KMS-11 (cell line): Measurements from ENCODE around the gene PLAC9.

Experiments
- H2AFZ ChIP-seq: fragments of 200-600 bp; sonication (generic); 2 replicates; pipeline ENCODE4 v1.6.1; 2016; ENCODE audit warnings: antibody characterized with exemption, mixed run types, low read depth
- H3K27ac ChIP-seq: fragments of 200-600 bp; sonication (generic); 2 replicates; pipeline ENCODE4 v1.6.1; 2016; ENCODE audit warnings: mild to moderate bottlenecking, mixed run types
- H3K27me3 ChIP-seq: fragments of 200-600 bp; sonication (generic); 2 replicates; pipeline ENCODE4 v1.6.1; 2017; ENCODE audit warnings: mild to moderate bottlenecking, low read depth, mixed run types, moderate library complexity; ENCODE audit not compliant: insufficient read depth
- H3K36me3 ChIP-seq: fragments of 200-600 bp; sonication (generic); 2 replicates; pipeline ENCODE4 v1.6.1; 2017; ENCODE audit warnings: mild to moderate bottlenecking, mixed run types; ENCODE audit not compliant: insufficient read depth
- H3K4me1 ChIP-seq: fragments of 200-600 bp; sonication (generic); 2 replicates; pipeline ENCODE4 v1.6.1; 2016; ENCODE audit warnings: mild to moderate bottlenecking, low read depth, mixed run types; ENCODE audit not compliant: poor library complexity, severe bottlenecking
- H3K4me2 ChIP-seq: fragments of 200-600 bp; sonication (generic); 2 replicates; pipeline ENCODE4 v1.7.0; 2016; ENCODE audit warnings: mild to moderate bottlenecking, mixed run types
- H3K4me3 ChIP-seq: fragments of 200-600 bp; sonication (generic); IDR thresholded peaks from 2 replicates; pipeline ENCODE4 v1.6.1; 2017; ENCODE audit warnings: low read depth, low read length, mixed read lengths; ENCODE audit not compliant: insufficient read depth
- H3K79me2 ChIP-seq: fragments of 200-600 bp; sonication (generic); 2 replicates; pipeline ENCODE4 v1.6.1; 2016; ENCODE audit warnings: low read depth, mixed run types; ENCODE audit not compliant: insufficient read depth
- H3K9ac ChIP-seq: fragments of 200-600 bp; sonication (generic); 2 replicates; pipeline ENCODE4 v1.6.1; 2016; ENCODE audit warnings: mild to moderate bottlenecking, mixed run types
- H4K20me1 ChIP-seq: fragments of 200-600 bp; sonication (generic); 2 replicates; pipeline ENCODE4 v1.6.1; 2016; ENCODE audit warnings: mild to moderate bottlenecking, mixed run types; ENCODE audit not compliant: insufficient read depth
- TF ChIP-seq, protein P1 (sequence below): fragments of 200-600 bp; sonication (generic); conservative IDR thresholded peaks from 2 replicates; pipeline ENCODE4 v1.6.1; 2017; ENCODE audit warnings: low read depth, mild to moderate bottlenecking, antibody characterized with exemption, low read length, moderate library complexity, mixed read lengths

The PLAC9 gene

DNA sequence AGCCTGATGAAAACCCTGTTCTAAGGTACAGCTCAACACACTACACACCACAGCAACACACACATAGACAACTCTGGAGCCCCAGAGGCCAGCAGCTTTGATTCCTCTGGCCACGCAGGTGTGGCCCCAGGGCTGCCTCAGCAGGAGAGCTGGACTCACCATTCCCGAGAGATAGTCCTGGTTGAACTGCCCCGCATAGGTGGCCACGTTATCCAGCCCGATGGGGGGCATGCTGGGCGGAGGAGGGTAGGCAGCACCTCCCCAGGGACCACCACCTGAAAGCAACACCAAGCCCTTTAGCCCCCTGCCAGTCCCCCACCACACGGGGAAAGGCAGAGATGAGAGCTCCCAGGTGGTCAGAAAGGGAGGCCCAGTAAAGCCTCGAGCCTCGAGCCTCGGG lies 38.1 kb downstream of the PLAC9 start:
- TF ChIP-seq, protein P1, sequence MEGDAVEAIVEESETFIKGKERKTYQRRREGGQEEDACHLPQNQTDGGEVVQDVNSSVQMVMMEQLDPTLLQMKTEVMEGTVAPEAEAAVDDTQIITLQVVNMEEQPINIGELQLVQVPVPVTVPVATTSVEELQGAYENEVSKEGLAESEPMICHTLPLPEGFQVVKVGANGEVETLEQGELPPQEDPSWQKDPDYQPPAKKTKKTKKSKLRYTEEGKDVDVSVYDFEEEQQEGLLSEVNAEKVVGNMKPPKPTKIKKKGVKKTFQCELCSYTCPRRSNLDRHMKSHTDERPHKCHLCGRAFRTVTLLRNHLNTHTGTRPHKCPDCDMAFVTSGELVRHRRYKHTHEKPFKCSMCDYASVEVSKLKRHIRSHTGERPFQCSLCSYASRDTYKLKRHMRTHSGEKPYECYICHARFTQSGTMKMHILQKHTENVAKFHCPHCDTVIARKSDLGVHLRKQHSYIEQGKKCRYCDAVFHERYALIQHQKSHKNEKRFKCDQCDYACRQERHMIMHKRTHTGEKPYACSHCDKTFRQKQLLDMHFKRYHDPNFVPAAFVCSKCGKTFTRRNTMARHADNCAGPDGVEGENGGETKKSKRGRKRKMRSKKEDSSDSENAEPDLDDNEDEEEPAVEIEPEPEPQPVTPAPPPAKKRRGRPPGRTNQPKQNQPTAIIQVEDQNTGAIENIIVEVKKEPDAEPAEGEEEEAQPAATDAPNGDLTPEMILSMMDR = no peak
- H3K27me3 ChIP-seq = no peaks in the 10 kb centered on the region
- no peak overlapping the region for H3K27ac ChIP-seq
- no peak overlapping the region for H2AFZ ChIP-seq
- no peaks in the 10 kb centered on the region for H3K36me3 ChIP-seq
- no peaks in the 10 kb centered on the region for H4K20me1 ChIP-seq
- H3K79me2 ChIP-seq = no peaks in the 10 kb centered on the region
- H3K4me1 ChIP-seq = no peaks in the 10 kb centered on the region
- H3K9ac ChIP-seq = no peak overlapping the region
- H3K4me2 ChIP-seq = no peak overlapping the region
- no peak overlapping the region for H3K4me3 ChIP-seq

DNA sequence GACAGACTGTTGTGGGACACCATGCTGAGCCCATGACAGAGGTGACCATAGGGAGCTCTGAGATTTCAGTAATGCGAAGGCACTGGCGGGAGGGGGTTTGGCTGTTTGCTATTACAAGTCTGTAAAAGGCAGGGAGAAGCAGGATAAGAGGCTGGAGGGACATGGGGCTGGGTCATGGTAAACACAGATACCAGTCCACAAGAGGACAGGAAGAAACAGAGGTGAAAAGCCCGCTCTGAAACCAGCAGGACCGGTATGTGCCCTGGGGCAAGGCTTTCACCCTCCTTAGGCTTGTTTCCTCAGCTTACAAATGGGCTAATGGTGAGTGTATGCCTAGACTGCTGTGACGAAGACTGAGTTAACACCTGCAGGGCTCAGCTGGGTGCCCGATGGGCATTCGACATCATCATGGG lies 38.7 kb downstream of the PLAC9 start:
- no peaks in the 10 kb centered on the region for H3K79me2 ChIP-seq
- H3K36me3 ChIP-seq = no peaks in the 10 kb centered on the region
- no peak overlapping the region for H2AFZ ChIP-seq
- no peaks in the 10 kb centered on the region for H3K27me3 ChIP-seq
- no peak overlapping the region for H3K4me2 ChIP-seq
- H3K4me3 ChIP-seq = no peak overlapping the region
- H3K27ac ChIP-seq = no peak overlapping the region
- H3K9ac ChIP-seq = no peak overlapping the region
- no peaks in the 10 kb centered on the region for H3K4me1 ChIP-seq
- no peaks in the 10 kb centered on the region for H4K20me1 ChIP-seq
- TF ChIP-seq, protein P1 = no peak

DNA sequence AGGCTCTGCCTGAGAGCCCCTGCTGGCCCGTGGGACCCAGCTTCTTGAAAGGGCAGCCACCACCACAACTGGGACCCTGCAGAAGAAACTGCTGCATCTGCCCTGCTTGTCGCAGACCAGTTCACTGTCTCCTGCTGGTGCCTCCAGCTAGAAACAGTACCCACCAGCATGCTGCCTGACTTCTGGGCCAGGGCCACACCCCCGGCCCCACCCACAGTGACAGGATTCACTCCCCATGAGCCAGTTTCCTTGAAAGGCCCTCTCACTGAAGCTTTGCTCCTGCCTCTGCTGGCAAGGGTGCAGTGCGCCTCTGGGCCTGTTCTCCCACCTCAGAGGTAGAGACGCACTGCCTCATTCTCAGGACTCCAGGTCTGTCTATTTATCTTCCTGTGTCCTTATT lies 40.4 kb downstream of the PLAC9 start:
- Histone ChIP-seq H3K27me3 (no peaks in the 10 kb centered on the region), H3K4me3 (no peak overlapping the region), H3K4me1 (no peaks in the 10 kb centered on the region), H3K36me3 (no peaks in the 10 kb centered on the region), H3K79me2 (no peaks in the 10 kb centered on the region), H3K4me2 (no peak overlapping the region), H4K20me1 (no peaks in the 10 kb centered on the region), H3K27ac (no peak overlapping the region), H3K9ac (no peak overlapping the region), H2AFZ (no peak overlapping the region)
- TF ChIP-seq, protein P1 = no peak

DNA sequence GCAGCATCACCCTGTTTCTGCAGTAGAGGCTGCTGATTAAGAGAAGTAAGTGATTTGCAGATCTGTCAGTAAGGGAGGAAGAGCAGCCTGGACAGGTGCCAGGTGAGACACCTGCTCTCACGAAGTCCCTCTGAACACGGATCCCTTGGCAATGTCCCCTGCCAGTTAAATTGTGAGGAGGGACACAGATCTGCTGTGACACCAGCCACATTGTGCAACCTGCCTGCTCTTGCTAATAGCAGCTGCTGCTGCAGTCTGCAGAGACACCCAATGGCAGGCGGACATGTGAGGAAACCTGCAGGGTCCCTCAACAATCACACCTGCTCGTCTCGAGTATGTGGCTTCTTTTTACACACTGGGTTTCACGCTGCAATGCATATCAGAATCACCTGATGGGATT lies 40.9 kb downstream of the PLAC9 start:
- H3K27me3 ChIP-seq = no peaks in the 10 kb centered on the region
- no peak overlapping the region for H3K4me3 ChIP-seq
- no peaks in the 10 kb centered on the region for H3K79me2 ChIP-seq
- H3K4me2 ChIP-seq = no peak overlapping the region
- H4K20me1 ChIP-seq = no peaks in the 10 kb centered on the region
- H3K27ac ChIP-seq = no peak overlapping the region
- TF ChIP-seq, protein P1 = no peak
- no peaks in the 10 kb centered on the region for H3K36me3 ChIP-seq
- H3K9ac ChIP-seq = no peak overlapping the region
- H2AFZ ChIP-seq = no peak overlapping the region
- H3K4me1 ChIP-seq = no peaks in the 10 kb centered on the region
